Esophagus squamous epithelium (tissue), 4 donors: ENCODE data around the gene AIF1.

Experiments used
- CTCF ChIP-seq, 6 experiments: fragments of 450-650 bp in 4 of 6; fragments of 200-600 bp in 2 of 6; sonication (generic) in 2 of 6; IDR thresholded peaks; one replicate each; pipeline ENCODE4 v1.5.1; 2016 to 2019; ENCODE audit warnings: antibody characterized with exemption in 6 of 6, mild to moderate bottlenecking in 4 of 6, moderate library complexity in 4 of 6
- POLR2A ChIP-seq, 4 donors: fragments of 450-650 bp; IDR thresholded peaks; one replicate each; pipeline ENCODE4 v1.6.1; 2017; ENCODE audit warnings: antibody characterized with exemption in 4 of 4, mild to moderate bottlenecking in 4 of 4, moderate library complexity in 3 of 4

GRCh38 chr6:31655349-31656237 is 40.6 kb downstream of the AIF1 start, which contains the start of gene APOM:
- TF ChIP-seq CTCF (IDR thresholded peaks at IDR 0.05) (no peak), POLR2A (IDR thresholded peaks at IDR 0.05) (no peak)
